GM21737 (cell line): Measurements from ENCODE around the gene MGP.

ENCODE experiments used
- ATAC-seq: cut with Tn5 transposase; IDR thresholded peaks from one replicate; pipeline ENCODE4 v1.9.1; 2021; ENCODE audit warnings: mild to moderate bottlenecking, moderate library complexity; ENCODE audit not compliant: unreplicated experiment

MGP gene

GRCh38 chr12:14833336-14833735 is 52.3 kb downstream of the MGP start:
- ATAC-seq, result no peak
